Karpas-422 (cell line): ENCODE data around the gene TBC1D30. TPM values are rescaled to one million over a fixed set of nuclear protein-coding genes. Genes with fewer than 3 reads are reported as not detected.
A peak's percentile ranks its signal among the peaks of the same experiment; 100 is the strongest.
"Not testable (repeated sequence)": the region's sequence is repeated elsewhere in the genome, so short reads cannot be mapped to it uniquely, and the experiment has no call there.

Source experiments
- DNase-seq: peaks from one replicate; pipeline ENCODE4 v3.0.0-alpha.2; 2015
- H2AFZ ChIP-seq: fragments of 200-600 bp; sonication (generic); 2 replicates; pipeline ENCODE4 v1.6.1; 2014; ENCODE audit warnings: antibody characterized with exemption, low read length, mixed read lengths
- H3K27ac ChIP-seq: fragments of 200-600 bp; sonication (generic); 2 replicates; pipeline ENCODE4 v1.5.1; 2014; ENCODE audit warnings: mild to moderate bottlenecking, low read length, moderate library complexity
- H3K27me3 ChIP-seq: fragments of 200-600 bp; sonication (generic); 2 replicates; pipeline ENCODE4 v1.6.1; 2014; ENCODE audit warnings: low read length, mixed read lengths
- H3K36me3 ChIP-seq: fragments of 200-600 bp; sonication (generic); 2 replicates; pipeline ENCODE4 v1.6.1; 2014; ENCODE audit warnings: low read length, mixed read lengths; ENCODE audit not compliant: insufficient read depth
- H3K4me1 ChIP-seq: fragments of 200-600 bp; sonication (generic); 2 replicates; pipeline ENCODE4 v1.6.1; 2014; ENCODE audit warnings: mild to moderate bottlenecking, low read length, mixed read lengths
- H3K4me2 ChIP-seq: fragments of 200-600 bp; sonication (generic); 2 replicates; pipeline ENCODE4 v1.6.1; 2014; ENCODE audit warnings: low read length, low read depth, mild to moderate bottlenecking; ENCODE audit not compliant: poor library complexity, severe bottlenecking
- H3K4me3 ChIP-seq: fragments of 200-600 bp; sonication (generic); 2 replicates; pipeline ENCODE4 v1.5.1; 2014; ENCODE audit warnings: mild to moderate bottlenecking, antibody characterized with exemption, low read length, mixed read lengths
- H3K79me2 ChIP-seq: fragments of 200-600 bp; sonication (generic); 2 replicates; pipeline ENCODE4 v1.6.1; 2014; ENCODE audit warnings: mild to moderate bottlenecking, low read length, mixed read lengths
- H3K9ac ChIP-seq: fragments of 200-600 bp; sonication (generic); 2 replicates; pipeline ENCODE4 v1.6.0; 2014; ENCODE audit warnings: low read length
- H3K9me2 ChIP-seq: fragments of 200-600 bp; sonication (generic), shearing (Covaris generic); replicated peaks from 2 replicates; pipeline ENCODE4 v1.6.0; 2014; ENCODE audit warnings: mild to moderate bottlenecking, low read length, moderate library complexity; ENCODE audit not compliant: insufficient read depth
- H3K9me3 ChIP-seq: fragments of 300-700, 200-600 bp; sonication (generic); 2 replicates; pipeline ENCODE4 v1.6.1; 2014; ENCODE audit warnings: low read length, mixed read lengths
- H4K20me1 ChIP-seq: fragments of 200-600 bp; sonication (generic); 2 replicates; pipeline ENCODE4 v1.6.1; 2014; ENCODE audit warnings: mild to moderate bottlenecking, antibody characterized with exemption, low read length, low read depth; ENCODE audit not compliant: insufficient read depth
- total RNA-seq: library from RNA; depleted of rRNA; stranded (reverse); fragments of >200 nt; shearing (Covaris generic); gene quantifications from 2 replicates; pipeline ENCODE4 v1.2.3, GENCODE V29; 2014; ENCODE audit warnings: low replicate concordance; rRNA removed

Gene TBC1D30
- total RNA-seq = 7.1 and 15.5 TPM in 2 replicates

DNA sequence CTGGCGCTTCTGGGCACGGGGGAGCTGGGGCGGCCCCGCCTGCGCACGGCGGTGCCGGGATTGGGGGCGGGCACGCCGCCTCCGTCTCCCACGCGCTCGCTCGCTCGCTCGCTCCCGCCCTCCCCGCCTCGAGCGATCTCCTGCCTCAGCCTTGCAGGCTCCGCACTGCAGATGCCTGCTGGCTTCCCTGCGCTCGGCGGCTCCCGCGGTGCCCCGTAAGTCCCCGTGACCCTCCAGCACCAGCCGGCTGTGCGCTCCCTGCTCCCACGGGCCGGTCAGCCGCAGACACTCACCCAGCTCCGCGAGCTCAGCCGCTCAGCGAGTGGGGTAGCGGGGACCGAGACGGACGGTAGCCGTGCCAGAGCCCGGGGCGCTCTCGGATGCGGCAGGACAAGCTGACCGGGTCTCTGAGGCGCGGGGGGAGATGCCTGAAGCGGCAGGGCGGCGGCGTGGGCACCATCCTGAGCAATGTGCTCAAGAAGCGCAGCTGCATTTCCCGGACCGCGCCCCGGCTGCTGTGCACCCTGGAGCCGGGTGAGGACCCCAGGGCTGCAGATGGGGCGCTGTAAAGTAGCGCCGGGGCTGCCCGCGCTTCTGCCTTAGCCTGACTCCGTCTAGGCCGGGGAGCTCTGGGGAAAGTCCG, at the start of gene TBC1D30:
TSS of gene TBC1D30 (plus strand) at position 148 of the 643 bp plus-strand sequence. CDS start at position 381, 233 bp downstream.
- H3K9me3 ChIP-seq = no peaks in the 10 kb centered on the region
- H3K27me3 ChIP-seq = no peaks in the 10 kb centered on the region
- H3K9ac ChIP-seq = peak within 1 kb of the TSS; percentile 82
- H3K4me1 ChIP-seq = peaks cover 12% of the 10 kb centered on the region
- no peaks in the 10 kb centered on the region for H3K36me3 ChIP-seq
- peak; percentile 85 for DNase-seq
- peak within 1 kb of the TSS; percentile 54 for H2AFZ ChIP-seq
- no peaks in the 10 kb centered on the region for H3K9me2 ChIP-seq
- no peak within 1 kb of the TSS; the same call in 1 of the 2 replicates for H3K27ac ChIP-seq
- peak within 1 kb of the TSS; percentile 81 for H3K4me2 ChIP-seq
- H3K79me2 ChIP-seq = peaks cover 33% of the 10 kb centered on the region
- peak within 1 kb of the TSS; percentile 76 for H3K4me3 ChIP-seq
- H4K20me1 ChIP-seq = no peaks in the 10 kb centered on the region

DNA sequence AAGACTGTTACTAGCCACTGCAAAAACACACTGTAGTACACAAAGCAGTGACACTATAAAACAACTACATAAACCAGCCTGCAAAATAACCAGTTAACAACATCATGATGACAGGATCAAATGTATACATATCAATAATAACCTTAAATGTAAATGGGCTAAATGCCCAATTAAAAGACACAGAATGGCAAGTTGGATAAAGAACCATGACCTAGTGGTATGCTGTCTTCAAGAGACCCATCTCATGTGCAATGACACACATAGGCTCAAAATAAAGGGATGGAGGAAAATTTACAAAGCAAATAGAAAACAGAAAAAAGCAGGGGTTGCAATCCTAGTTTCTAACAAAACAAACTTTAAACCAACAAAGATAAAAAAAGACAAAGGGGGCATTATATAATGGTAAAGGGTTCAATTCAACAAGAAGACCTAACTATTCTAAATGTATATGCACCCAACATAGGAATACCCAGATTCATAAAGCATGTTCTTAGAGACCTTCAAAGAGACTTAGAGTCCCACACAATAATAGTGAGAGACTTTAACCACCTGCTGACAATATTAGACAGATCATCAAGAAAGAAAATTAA, 49.2 kb upstream of the TBC1D30 start:
- H3K36me3 ChIP-seq, H3K9me2 ChIP-seq, H3K9ac ChIP-seq, H3K27ac ChIP-seq, H3K4me3 ChIP-seq, H4K20me1 ChIP-seq, H3K4me2 ChIP-seq, H3K4me1 ChIP-seq, H3K79me2 ChIP-seq, H2AFZ ChIP-seq, DNase-seq, H3K27me3 ChIP-seq, H3K9me3 ChIP-seq: not testable (repeated sequence)

GRCh38 chr12:64779354-64779974, 45.0 kb upstream of the TBC1D30 start:
- Histone ChIP-seq H3K9ac (no peak overlapping the region), H2AFZ (no peak overlapping the region), H3K27me3 (no peaks in the 10 kb centered on the region), H3K9me3 (no peaks in the 10 kb centered on the region), H3K4me3 (no peak overlapping the region), H3K36me3 (no peaks in the 10 kb centered on the region), H3K9me2 (no peaks in the 10 kb centered on the region), H3K4me1 (peaks cover 5% of the 10 kb centered on the region; the same call in 1 of the 2 replicates), H3K79me2 (no peaks in the 10 kb centered on the region), H4K20me1 (no peaks in the 10 kb centered on the region), H3K4me2 (no peak overlapping the region), H3K27ac (no peak overlapping the region)
- no peak for DNase-seq

GRCh38 chr12:64780132-64780530, 44.3 kb upstream of the TBC1D30 start:
- no peaks in the 10 kb centered on the region for H3K27me3 ChIP-seq
- no peak overlapping the region for H3K4me2 ChIP-seq
- no peak for DNase-seq
- H4K20me1 ChIP-seq = no peaks in the 10 kb centered on the region
- H2AFZ ChIP-seq = no peak overlapping the region
- H3K9me2 ChIP-seq = no peaks in the 10 kb centered on the region
- no peaks in the 10 kb centered on the region for H3K79me2 ChIP-seq
- no peak overlapping the region for H3K9ac ChIP-seq
- H3K9me3 ChIP-seq = no peaks in the 10 kb centered on the region
- H3K4me3 ChIP-seq = no peak overlapping the region
- H3K4me1 ChIP-seq = peaks cover 5% of the 10 kb centered on the region; the same call in 1 of the 2 replicates
- H3K36me3 ChIP-seq = no peaks in the 10 kb centered on the region
- no peak overlapping the region for H3K27ac ChIP-seq

GRCh38 chr12:64780531-64781279, 43.7 kb upstream of the TBC1D30 start:
- Histone ChIP-seq H3K4me1 (peaks cover 5% of the 10 kb centered on the region; the same call in 1 of the 2 replicates), H3K36me3 (no peaks in the 10 kb centered on the region), H3K9ac (no peak overlapping the region), H3K9me3 (no peaks in the 10 kb centered on the region), H3K4me3 (no peak overlapping the region), H2AFZ (no peak overlapping the region), H3K4me2 (no peak overlapping the region), H3K79me2 (no peaks in the 10 kb centered on the region), H3K27me3 (no peaks in the 10 kb centered on the region), H4K20me1 (no peaks in the 10 kb centered on the region), H3K9me2 (no peaks in the 10 kb centered on the region), H3K27ac (no peak overlapping the region)
- DNase-seq = no peak

DNA sequence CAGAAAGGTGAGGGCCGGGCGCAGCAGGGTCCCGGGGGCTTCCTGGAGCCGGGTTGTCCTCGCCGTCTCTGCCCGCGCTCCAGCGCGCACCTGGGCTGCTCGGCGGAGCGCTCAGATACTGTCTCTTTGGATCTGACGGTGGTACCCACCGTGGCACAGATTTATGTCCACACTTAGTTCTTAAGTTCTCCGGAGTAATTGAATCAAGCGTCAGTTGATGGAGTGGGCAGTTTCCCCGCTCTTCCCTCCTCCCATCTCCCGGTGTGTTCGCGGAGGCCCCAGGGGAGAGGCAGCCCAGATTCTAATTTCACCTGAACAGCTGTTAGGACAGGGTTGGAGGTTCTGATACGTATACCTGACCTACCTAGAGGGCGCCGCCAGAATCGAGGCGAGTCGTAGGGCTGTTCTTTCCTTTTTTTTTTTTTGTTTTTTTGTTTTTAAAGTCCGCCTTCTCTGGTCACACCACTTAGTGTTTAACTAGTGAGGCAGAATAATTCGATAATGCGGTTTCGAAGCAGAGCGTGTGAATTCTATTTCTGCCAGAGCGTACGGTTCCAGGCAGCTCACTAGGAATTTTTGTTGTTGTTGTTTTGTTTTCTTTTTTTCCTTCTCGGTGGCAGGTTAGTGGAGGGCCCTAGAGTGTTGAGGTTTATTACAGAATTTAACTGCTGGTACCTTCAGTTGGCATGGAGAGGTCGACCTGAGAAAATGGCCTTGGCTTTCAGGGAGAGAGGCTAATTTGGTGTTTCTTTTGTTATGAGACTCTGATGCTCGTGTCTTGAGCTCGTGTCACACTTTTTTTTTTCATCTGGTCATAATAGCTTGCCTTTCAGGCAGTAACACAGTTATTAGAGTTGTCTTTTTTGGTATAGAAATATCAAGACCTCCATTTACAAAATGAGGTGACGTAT, 42.9 kb upstream of the TBC1D30 start:
- Histone ChIP-seq H3K4me3 (no peak overlapping the region), H3K9ac (no peak overlapping the region)

DNA sequence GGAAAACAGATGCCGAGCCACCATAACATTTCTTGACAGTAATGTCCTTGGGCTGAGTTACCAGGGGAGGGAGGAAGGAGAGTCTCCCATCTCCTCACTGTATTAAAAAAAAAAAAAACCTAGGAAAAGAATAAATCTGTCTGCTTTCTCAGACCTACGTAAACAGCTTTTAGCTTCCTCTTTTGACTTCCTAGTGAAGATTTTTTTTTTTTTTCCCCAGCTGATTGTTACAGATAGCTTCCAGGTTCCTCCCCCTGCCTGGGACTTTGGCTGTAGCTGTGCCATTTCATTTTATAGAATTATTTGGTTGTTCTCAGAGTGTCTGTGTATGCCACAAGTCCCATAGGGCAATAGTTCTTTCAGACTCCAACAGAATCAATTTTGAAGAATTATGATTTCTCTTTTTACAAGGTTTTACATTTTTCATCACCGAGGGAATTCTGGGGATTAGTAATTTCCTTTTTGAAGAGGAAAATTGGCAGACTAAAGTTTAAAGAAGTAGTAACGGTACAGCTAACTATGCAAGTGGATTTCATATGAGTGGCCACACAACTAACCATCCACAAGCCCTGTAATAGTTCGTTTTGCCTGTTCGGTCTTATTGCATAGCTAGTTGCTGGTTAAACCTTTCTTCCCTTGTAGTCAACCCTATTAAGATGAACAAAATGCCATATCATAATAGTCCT, 42.1 kb upstream of the TBC1D30 start:
- Histone ChIP-seq H2AFZ (no peak overlapping the region), H3K9ac (no peak overlapping the region), H3K4me1 (peaks cover 5% of the 10 kb centered on the region; the same call in 1 of the 2 replicates), H3K4me2 (no peak overlapping the region), H3K27ac (no peak overlapping the region), H3K9me2 (no peaks in the 10 kb centered on the region), H3K27me3 (no peaks in the 10 kb centered on the region), H3K9me3 (no peaks in the 10 kb centered on the region), H3K36me3 (no peaks in the 10 kb centered on the region), H3K4me3 (no peak overlapping the region), H3K79me2 (no peaks in the 10 kb centered on the region), H4K20me1 (no peaks in the 10 kb centered on the region)
- no peak for DNase-seq

More for the DNA sequence above, 42.9 kb upstream of the TBC1D30 start:
- no peaks in the 10 kb centered on the region for H4K20me1 ChIP-seq
- H3K79me2 ChIP-seq = no peaks in the 10 kb centered on the region
- H3K9me2 ChIP-seq = no peaks in the 10 kb centered on the region
- H3K27ac ChIP-seq = no peak overlapping the region
- H3K36me3 ChIP-seq = no peaks in the 10 kb centered on the region
- H3K27me3 ChIP-seq = no peaks in the 10 kb centered on the region
- no peaks in the 10 kb centered on the region for H3K9me3 ChIP-seq
- no peak for DNase-seq
- H3K4me1 ChIP-seq = peaks cover 5% of the 10 kb centered on the region; the same call in 1 of the 2 replicates
- H2AFZ ChIP-seq = no peak overlapping the region
- H3K4me2 ChIP-seq = no peak overlapping the region
